ENCODE data around the gene IZUMO2. TPM values are rescaled to one million over a fixed set of nuclear protein-coding genes. Genes with fewer than 3 reads are reported as not detected.

The IZUMO2 gene
- total RNA-seq, 1 donor from 2014 or later, result not detected

GRCh38 chr19:50192463-50193211 is 29.6 kb upstream of the IZUMO2 start:
- Mint-ChIP-seq H3K36me3 (no peaks in the 10 kb centered on the region), H3K4me3 (no peak overlapping the region)

GRCh38 chr19:50191216-50191615 is 28.1 kb upstream of the IZUMO2 start:
- TF ChIP-seq, protein P1, sequence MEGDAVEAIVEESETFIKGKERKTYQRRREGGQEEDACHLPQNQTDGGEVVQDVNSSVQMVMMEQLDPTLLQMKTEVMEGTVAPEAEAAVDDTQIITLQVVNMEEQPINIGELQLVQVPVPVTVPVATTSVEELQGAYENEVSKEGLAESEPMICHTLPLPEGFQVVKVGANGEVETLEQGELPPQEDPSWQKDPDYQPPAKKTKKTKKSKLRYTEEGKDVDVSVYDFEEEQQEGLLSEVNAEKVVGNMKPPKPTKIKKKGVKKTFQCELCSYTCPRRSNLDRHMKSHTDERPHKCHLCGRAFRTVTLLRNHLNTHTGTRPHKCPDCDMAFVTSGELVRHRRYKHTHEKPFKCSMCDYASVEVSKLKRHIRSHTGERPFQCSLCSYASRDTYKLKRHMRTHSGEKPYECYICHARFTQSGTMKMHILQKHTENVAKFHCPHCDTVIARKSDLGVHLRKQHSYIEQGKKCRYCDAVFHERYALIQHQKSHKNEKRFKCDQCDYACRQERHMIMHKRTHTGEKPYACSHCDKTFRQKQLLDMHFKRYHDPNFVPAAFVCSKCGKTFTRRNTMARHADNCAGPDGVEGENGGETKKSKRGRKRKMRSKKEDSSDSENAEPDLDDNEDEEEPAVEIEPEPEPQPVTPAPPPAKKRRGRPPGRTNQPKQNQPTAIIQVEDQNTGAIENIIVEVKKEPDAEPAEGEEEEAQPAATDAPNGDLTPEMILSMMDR (IDR thresholded peaks at IDR 0.05; ENCODE audit: unreplicated experiment), result no peak
- no peaks in the 10 kb centered on the region for H3K36me3 Mint-ChIP-seq
- H3K9me3 Mint-ChIP-seq, result no peaks in the 10 kb centered on the region
- peaks cover 48% of the 10 kb centered on the region for H3K27me3 Mint-ChIP-seq (ENCODE audit: low read depth)
- H3K4me3 Mint-ChIP-seq, result no peak overlapping the region
- DNase-seq (ENCODE audit: low spot score in 2 of 2, unreplicated experiment in 2 of 2), result no peak
- no peaks in the 10 kb centered on the region for H3K4me1 Mint-ChIP-seq
- H3K27ac Mint-ChIP-seq, result no peak overlapping the region

More at GRCh38 chr19:50192463-50193211, 29.6 kb upstream of the IZUMO2 start:
- TF ChIP-seq, protein P1 (IDR thresholded peaks at IDR 0.05; ENCODE audit: unreplicated experiment), result no peak
- no peak for DNase-seq (ENCODE audit: low spot score in 2 of 2, unreplicated experiment in 2 of 2)
- Mint-ChIP-seq H3K27ac (no peak overlapping the region), H3K4me1 (no peaks in the 10 kb centered on the region), H3K27me3 (ENCODE audit: low read depth) (peaks cover 57% of the 10 kb centered on the region), H3K9me3 (no peaks in the 10 kb centered on the region)

DNA sequence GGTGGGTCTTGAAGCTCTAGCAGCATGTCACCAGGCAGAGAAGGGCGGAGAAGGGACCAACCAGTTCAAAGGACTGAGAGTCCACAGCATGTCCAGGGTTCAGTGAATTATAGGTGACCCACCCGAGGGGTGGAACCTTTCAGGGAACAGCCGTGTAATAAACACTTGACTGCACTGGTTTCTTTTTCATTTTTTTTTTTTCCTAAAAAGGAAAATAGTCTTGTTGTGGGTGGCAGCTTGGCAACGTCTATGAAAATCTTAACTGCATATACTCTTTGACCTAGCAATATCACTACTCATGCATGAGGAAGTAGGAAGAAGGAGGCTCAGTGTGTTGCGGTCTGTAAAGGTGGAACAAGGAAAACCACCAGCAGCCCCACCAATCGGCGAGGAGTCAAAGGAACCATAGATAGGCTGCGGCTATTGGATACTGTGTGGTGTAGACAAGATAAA is 27.4 kb upstream of the IZUMO2 start:
- H3K4me3 Mint-ChIP-seq, result no peak overlapping the region
- no peak overlapping the region for H3K27ac Mint-ChIP-seq
- H3K4me1 Mint-ChIP-seq, result no peaks in the 10 kb centered on the region
- H3K9me3 Mint-ChIP-seq, result peaks cover 4% of the 10 kb centered on the region
- TF ChIP-seq, protein P1 (IDR thresholded peaks at IDR 0.05; ENCODE audit: unreplicated experiment), result no peak
- H3K27me3 Mint-ChIP-seq (ENCODE audit: low read depth), result peaks cover 41% of the 10 kb centered on the region
- H3K36me3 Mint-ChIP-seq, result no peaks in the 10 kb centered on the region
- no peak for DNase-seq (ENCODE audit: low spot score in 2 of 2, unreplicated experiment in 2 of 2)

DNA sequence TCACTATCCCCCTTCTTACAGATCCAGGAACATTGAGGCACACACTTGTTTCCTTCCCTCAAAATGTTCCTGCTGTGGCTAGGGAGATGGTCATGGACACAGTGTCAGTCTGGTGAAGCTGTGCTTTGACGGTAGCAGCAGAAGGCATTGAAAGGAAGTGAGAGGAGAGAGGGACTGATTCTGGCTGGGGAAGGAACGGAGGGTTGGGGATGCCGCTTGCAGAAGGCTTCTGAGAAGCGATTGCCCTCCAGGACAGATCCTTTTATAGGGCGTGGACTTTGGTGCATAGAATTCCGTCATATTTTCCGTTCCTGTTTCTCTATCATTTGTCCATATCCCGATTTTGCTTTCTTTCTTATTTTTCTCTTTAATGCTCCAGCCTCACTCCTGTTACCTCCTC is 26.2 kb upstream of the IZUMO2 start:
- Mint-ChIP-seq H3K27me3 (ENCODE audit: low read depth) (peaks cover 36% of the 10 kb centered on the region), H3K4me3 (no peak overlapping the region), H3K27ac (no peak overlapping the region), H3K9me3 (peaks cover 4% of the 10 kb centered on the region), H3K4me1 (no peaks in the 10 kb centered on the region), H3K36me3 (no peaks in the 10 kb centered on the region)
- DNase-seq (ENCODE audit: low spot score in 2 of 2, unreplicated experiment in 2 of 2), result no peak
- TF ChIP-seq, protein P1 (IDR thresholded peaks at IDR 0.05; ENCODE audit: unreplicated experiment), result no peak

DNA sequence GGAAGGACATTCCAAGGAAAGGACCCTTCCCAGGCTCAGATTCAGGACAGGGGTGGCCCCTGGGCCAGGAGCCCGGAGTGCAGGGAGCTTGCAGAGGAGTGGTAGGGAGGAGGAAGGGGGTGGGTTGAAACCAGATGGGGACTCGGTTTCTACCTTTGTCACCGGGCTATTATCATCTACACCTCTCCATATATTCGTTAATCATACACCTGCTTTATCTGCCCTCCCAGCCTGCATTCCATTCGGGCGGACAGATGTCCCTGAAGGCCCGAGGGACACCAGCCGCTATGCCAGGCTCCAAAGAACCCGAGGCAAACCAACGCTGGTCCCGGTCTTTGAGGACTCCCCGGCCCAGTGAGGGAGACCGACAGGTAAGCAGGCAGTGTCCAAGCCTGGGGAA is 24.9 kb upstream of the IZUMO2 start:
- Mint-ChIP-seq H3K9me3 (peaks cover 4% of the 10 kb centered on the region), H3K4me1 (no peaks in the 10 kb centered on the region), H3K4me3 (no peak overlapping the region), H3K27ac (no peak overlapping the region), H3K27me3 (ENCODE audit: low read depth) (peaks cover 30% of the 10 kb centered on the region), H3K36me3 (no peaks in the 10 kb centered on the region)
- TF ChIP-seq, protein P1 (IDR thresholded peaks at IDR 0.05; ENCODE audit: unreplicated experiment), result no peak
- no peak for DNase-seq (ENCODE audit: low spot score in 2 of 2, unreplicated experiment in 2 of 2)

Measured in mesothelial cell of epicardium (in vitro differentiated cells).